ENCODE data around the gene NGDN. TPM values are rescaled to one million over a fixed set of nuclear protein-coding genes. Genes with fewer than 3 reads are reported as not detected.

The NGDN gene
- total and polyA plus RNA-seq, 2 of the 8 experiments (the other 6 are each of a cell fraction or from before 2014, with no cell fraction given): 39.8 to 48.8 TPM

DNA sequence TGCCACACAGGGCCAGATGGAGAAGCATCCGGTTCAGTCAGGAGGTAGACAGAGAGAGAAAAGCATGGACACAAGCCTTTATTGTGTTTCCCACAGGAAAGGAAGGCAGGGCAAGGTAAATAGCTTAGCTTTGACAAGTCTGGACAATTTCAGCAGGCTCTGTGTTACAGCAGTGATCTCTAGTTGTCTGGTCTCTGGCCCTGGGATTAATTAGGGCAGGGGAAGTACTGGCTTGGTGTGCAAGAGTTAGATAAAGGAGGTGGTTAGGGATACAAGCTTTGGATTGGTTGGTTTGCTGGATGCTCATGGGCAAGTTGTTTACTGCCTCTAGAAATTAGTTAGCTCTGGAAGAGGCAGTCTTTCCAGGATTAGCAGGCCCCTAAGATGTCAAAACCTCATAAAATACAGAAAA lies 15.1 kb upstream of the NGDN start:
- H3K56ac ChIP-seq (replicated peaks; ENCODE audit: insufficient read length, low read depth, low read length): no peak overlapping the region
- H4K8ac ChIP-seq (ENCODE audit: extremely low read depth, insufficient read depth, low read length): no peak overlapping the region
- H2BK15ac ChIP-seq (ENCODE audit: low read length): no peak overlapping the region
- peaks cover 0 to 2% (median 0%) of the 10 kb centered on the region in 4 experiments; a peak in 1 of 7 replicates for H3K4me1 ChIP-seq (replicated peaks in 1 of 4; ENCODE audit: control insufficient read depth in 3 of 4, insufficient read depth in 4 of 4, low read length in 3 of 4)
- no peaks in the 10 kb centered on the region; a peak in 1 of 4 replicates for H3K9me3 ChIP-seq (ENCODE audit: insufficient read depth in 2 of 2, low read depth in 1 of 2, low read length in 1 of 2)
- H3K23me2 ChIP-seq (ENCODE audit: low read depth, low read length): no peaks in the 10 kb centered on the region
- no peak overlapping the region for H2BK120ac ChIP-seq (replicated peaks; ENCODE audit: low read depth, low read length)
- H3K9ac ChIP-seq (replicated peaks in 1 of 4; ENCODE audit: extremely low read depth in 1 of 4, low read depth in 3 of 4, low read length in 3 of 4): no peak overlapping the region
- FAIRE-seq: no peak
- H2AK5ac ChIP-seq (ENCODE audit: low read depth, low read length): no peak overlapping the region; the same call in 1 of the 2 replicates
- H3K14ac ChIP-seq (ENCODE audit: insufficient read length): no peak overlapping the region
- H2AFZ ChIP-seq (ENCODE audit: low read length): no peak overlapping the region
- CTCF ChIA-PET (ENCODE audit: partially characterized antibody): interaction anchor here (1.1 to 1.7 kb wide), 8 partner anchors 14 to 127 kb away, joined by 3 to 6 read pairs (median 4); partner anchors contain the start of gene MYH7
- no peak overlapping the region for H4K5ac ChIP-seq (ENCODE audit: insufficient read length, low read depth, low read length)
- H3K4me3 ChIP-seq (ENCODE audit: extremely low read depth in 1 of 4, insufficient read depth in 2 of 4, low read depth in 3 of 4, low read length in 4 of 4): no peak overlapping the region
- H2BK12ac ChIP-seq (ENCODE audit: low read depth, low read length): no peak overlapping the region
- no peaks in the 10 kb centered on the region for H3K27me3 ChIP-seq (replicated peaks in 1 of 4; ENCODE audit: control insufficient read depth in 3 of 4, extremely low read depth in 1 of 4, insufficient read depth in 3 of 4, low read length in 3 of 4)
- no peaks in the 10 kb centered on the region for H3K79me1 ChIP-seq (ENCODE audit: low read depth, low read length)
- no peaks in the 10 kb centered on the region for H4K20me1 ChIP-seq (replicated peaks in 1 of 2; ENCODE audit: control insufficient read depth in 1 of 2, insufficient read depth in 2 of 2, low read length in 2 of 2)
- POLR2A ChIA-PET (ENCODE audit: partially characterized antibody): interaction anchor here (0.9 kb wide), 1 partner anchor 14 kb away, joined by 4 read pairs; no protein-coding TSS in a partner anchor
- no peak for DNase-seq (ENCODE audit: low read depth in 1 of 2, low spot score in 2 of 2)
- no peak overlapping the region for H3K4ac ChIP-seq (replicated peaks; ENCODE audit: insufficient read length, low read depth, low read length)
- H2BK20ac ChIP-seq (ENCODE audit: low read length): no peak overlapping the region
- H3K36me3 ChIP-seq (ENCODE audit: control insufficient read depth in 2 of 4, insufficient read depth in 4 of 4, low read length in 3 of 4): no peaks in the 10 kb centered on the region
- no peak overlapping the region for H3K23ac ChIP-seq (ENCODE audit: insufficient read length)
- H4K91ac ChIP-seq (replicated peaks; ENCODE audit: insufficient read length, low read length): no peak overlapping the region
- H3K27ac ChIP-seq (ENCODE audit: low read depth, low read length): no peak overlapping the region
- H3K79me2 ChIP-seq (ENCODE audit: control insufficient read depth in 1 of 2, insufficient read depth in 2 of 2, low read length in 2 of 2): no peaks in the 10 kb centered on the region
- H3K4me2 ChIP-seq (ENCODE audit: insufficient read depth in 1 of 2, low read depth in 2 of 2, low read length in 2 of 2): no peak overlapping the region
- H3K18ac ChIP-seq (ENCODE audit: extremely low read depth, low read length): no peak overlapping the region
- 87% methylated on average over 1 of the region's 1 CpG; no CpG with 5 or more reads in 1 of the 2 experiments for WGBS, 2 experiments (ENCODE audit: extremely low coverage in 1 of 2, insufficient coverage in 1 of 2, insufficient read length in 1 of 2, insufficient replicate concordance in 2 of 2, low coverage in 1 of 2, low lambda C conversion rate in 2 of 2, missing lambda C conversion rate in 1 of 2)
- no peak overlapping the region for H2BK5ac ChIP-seq (ENCODE audit: low read depth, low read length)
- TF ChIP-seq BCL11A (IDR thresholded peaks at IDR 0.05; ENCODE audit: low read depth in 2 of 2, low read length in 2 of 2) (no peak), RNF2 (IDR thresholded peaks at IDR 0.05; ENCODE audit: borderline replicate concordance, low read depth, low read length, missing control alignments, poor library complexity, severe bottlenecking) (no peak), TAF7 (optimal IDR thresholded peaks at IDR 0.05; ENCODE audit: borderline replicate concordance, low read depth, low read length) (no peak), CHD1 (IDR thresholded peaks at IDR 0.05; ENCODE audit: low read depth, low read length) (no peak), CEBPB (IDR thresholded peaks at IDR 0.05; ENCODE audit: low read depth, low read length) (no peak), CBX8 (IDR thresholded peaks at IDR 0.05; ENCODE audit: borderline replicate concordance, low read depth, low read length) (no peak), SIRT6 (IDR thresholded peaks at IDR 0.05; ENCODE audit: low read length) (no peak), CHD2 (IDR thresholded peaks at IDR 0.05; ENCODE audit: low read length) (no peak), SP1 (IDR thresholded peaks at IDR 0.05; ENCODE audit: low read depth, low read length) (no peak), CREB1 (IDR thresholded peaks at IDR 0.05) (no peak)
- TF ChIP-seq, protein P1, sequence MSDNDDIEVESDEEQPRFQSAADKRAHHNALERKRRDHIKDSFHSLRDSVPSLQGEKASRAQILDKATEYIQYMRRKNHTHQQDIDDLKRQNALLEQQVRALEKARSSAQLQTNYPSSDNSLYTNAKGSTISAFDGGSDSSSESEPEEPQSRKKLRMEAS (IDR thresholded peaks at IDR 0.05): no peak
- TF ChIP-seq, protein P2, sequence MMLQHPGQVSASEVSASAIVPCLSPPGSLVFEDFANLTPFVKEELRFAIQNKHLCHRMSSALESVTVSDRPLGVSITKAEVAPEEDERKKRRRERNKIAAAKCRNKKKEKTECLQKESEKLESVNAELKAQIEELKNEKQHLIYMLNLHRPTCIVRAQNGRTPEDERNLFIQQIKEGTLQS (IDR thresholded peaks at IDR 0.05; ENCODE audit: insufficient read depth, low read depth, low read length): no peak
- TF ChIP-seq, protein P3, sequence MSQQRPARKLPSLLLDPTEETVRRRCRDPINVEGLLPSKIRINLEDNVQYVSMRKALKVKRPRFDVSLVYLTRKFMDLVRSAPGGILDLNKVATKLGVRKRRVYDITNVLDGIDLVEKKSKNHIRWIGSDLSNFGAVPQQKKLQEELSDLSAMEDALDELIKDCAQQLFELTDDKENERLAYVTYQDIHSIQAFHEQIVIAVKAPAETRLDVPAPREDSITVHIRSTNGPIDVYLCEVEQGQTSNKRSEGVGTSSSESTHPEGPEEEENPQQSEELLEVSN (IDR thresholded peaks at IDR 0.05): no peak
